Uterus (tissue), 4 donors: ENCODE results near the gene TWNK. TPM values are rescaled to one million over a fixed set of nuclear protein-coding genes. Genes with fewer than 3 reads are reported as not detected.

ENCODE experiments used
- DNase-seq, 2 donors: peaks; one replicate each; pipeline ENCODE4 v3.0.0-alpha.2; 2019 to 2020
- H3K27ac ChIP-seq, 2 donors: fragments of 200-600 bp; sonication (generic); 1 replicate in 1 of 2; 2 replicates in 1 of 2; pipeline ENCODE4 v1.5.1; 2016 to 2018
- H3K27me3 ChIP-seq, 2 donors: fragments of 200-600 bp; sonication (generic); one replicate each; pipeline ENCODE4 v1.5.1; 2018 to 2019; ENCODE audit warnings: control low read depth in 1 of 2
- H3K36me3 ChIP-seq, 2 donors: fragments of 200-600 bp; sonication (generic); one replicate each; pipeline ENCODE4 v1.5.1; 2019; ENCODE audit warnings: control low read depth in 1 of 2
- H3K4me1 ChIP-seq, 2 donors: fragments of 200-600 bp; sonication (generic); one replicate each; pipeline ENCODE4 v1.5.1; 2018 to 2019; ENCODE audit warnings: control low read depth in 1 of 2
- H3K4me3 ChIP-seq, 2 donors: fragments of 200-600 bp; sonication (generic); 1 replicate in 1 of 2; 2 replicates in 1 of 2; pipeline ENCODE4 v1.5.1; 2018 to 2019; ENCODE audit warnings: mild to moderate bottlenecking in 1 of 2
- H3K9me3 ChIP-seq, 2 donors: fragments of 200-600 bp; sonication (generic); one replicate each; pipeline ENCODE4 v1.5.1; 2019; ENCODE audit warnings: control low read depth in 1 of 2
- CTCF ChIP-seq, 4 experiments: fragments of 200-600 bp in 2 of 4; fragments of 450-650 bp in 2 of 4; sonication (generic) in 2 of 4; IDR thresholded peaks; one replicate each; pipeline ENCODE4 v1.5.1; 2016 to 2019; ENCODE audit warnings: antibody characterized with exemption in 4 of 4, mild to moderate bottlenecking in 2 of 4, moderate library complexity in 1 of 4
- POLR2A ChIP-seq, 2 donors: fragments of 450-650 bp; IDR thresholded peaks; one replicate each; pipeline ENCODE4 v1.6.1; 2016; ENCODE audit warnings: antibody characterized with exemption in 2 of 2, mild to moderate bottlenecking in 1 of 2, moderate library complexity in 1 of 2
- intact Hi-C: fragments of 100-400 bp; cut with DNase I; formaldehyde crosslinking; loops from one replicate; pipeline ENCODE4 v1.15.1; 2023; ENCODE audit warnings: low total_unique reads
- total RNA-seq, 4 donors: library from RNA; depleted of rRNA in 3 of 4; stranded (reverse); fragments of >200 nt in 3 of 4; gene quantifications; one replicate each; pipeline versions ENCODE4 v1.1.0 to v1.2.4, GENCODE V29; 2014 to 2023
- donor health status: DM: yes; HTN: yes; CAD: no.

TWNK gene
- 10 to 100 TPM in 1 of 4 donors, 1 to 10 TPM in 2, under 1 TPM in 1; 0.51 to 11.8 (median 6.2) TPM for total RNA-seq

- Histone ChIP-seq H3K9me3 (no peaks in the 10 kb centered on the region), H3K36me3 (no peaks in the 10 kb centered on the region), H3K4me3 (peak within 1 kb of the TSS; percentile 87 to 88), H3K27me3 (no peaks in the 10 kb centered on the region), H3K4me1 (peaks cover 6 to 20% of the 10 kb centered on the region in 2 donors), H3K27ac (peak within 1 kb of the TSS; percentile 76 to 77)
- TF ChIP-seq POLR2A (IDR thresholded peaks at IDR 0.05) (peak; percentile 24 to 55), CTCF (IDR thresholded peaks at IDR 0.05) (no peak)
- peak; percentile 83 to 85 for DNase-seq
- intact Hi-C loops: no loop called here
These were observed at the start of gene TWNK, which contains the start of gene MRPL43 for GRCh38 chr10:100986952-100987684. TWNK (plus strand) TSS chr10:100987543; CDS start chr10:100988211, 668 bp downstream. MRPL43 (minus strand) TSS chr10:100987497; CDS start chr10:100987443, 54 bp downstream.

DNA sequence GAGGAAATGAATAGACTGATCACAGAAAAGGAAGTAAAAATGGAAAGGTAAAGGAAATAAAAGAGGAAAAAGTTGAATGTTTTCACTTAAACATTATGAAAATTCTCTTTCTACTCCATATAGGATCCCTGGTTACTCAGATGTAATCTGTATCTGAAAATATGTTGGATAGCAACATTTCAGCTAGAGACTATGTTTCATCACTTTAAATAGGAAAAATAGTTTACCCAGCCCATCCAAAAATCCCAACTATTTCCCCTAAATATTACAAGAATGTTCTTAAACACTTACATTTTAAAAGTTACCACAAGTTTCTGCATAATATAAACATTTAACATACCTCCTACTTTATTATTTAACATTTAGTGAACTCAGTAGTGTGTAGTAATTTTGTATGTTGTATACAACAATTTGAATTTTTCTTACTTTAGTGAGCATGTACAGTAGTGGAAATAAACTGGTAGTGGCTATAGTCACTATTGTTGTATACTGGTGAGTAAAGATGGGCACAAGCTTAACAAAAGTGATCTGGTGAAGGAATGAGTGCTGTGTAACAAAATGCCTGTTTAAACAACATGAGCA, 47.5 kb upstream of the TWNK start:
- H3K4me3 ChIP-seq: no peak overlapping the region
- intact Hi-C loops: no loop called here
- H3K36me3 ChIP-seq: no peaks in the 10 kb centered on the region
- H3K4me1 ChIP-seq: no peaks in the 10 kb centered on the region
- no peaks in the 10 kb centered on the region for H3K9me3 ChIP-seq
- DNase-seq: no peak
- no peak for TF ChIP-seq POLR2A (IDR thresholded peaks at IDR 0.05)
- no peak for TF ChIP-seq CTCF (IDR thresholded peaks at IDR 0.05)
- H3K27ac ChIP-seq: no peak overlapping the region
- no peaks in the 10 kb centered on the region for H3K27me3 ChIP-seq

DNA sequence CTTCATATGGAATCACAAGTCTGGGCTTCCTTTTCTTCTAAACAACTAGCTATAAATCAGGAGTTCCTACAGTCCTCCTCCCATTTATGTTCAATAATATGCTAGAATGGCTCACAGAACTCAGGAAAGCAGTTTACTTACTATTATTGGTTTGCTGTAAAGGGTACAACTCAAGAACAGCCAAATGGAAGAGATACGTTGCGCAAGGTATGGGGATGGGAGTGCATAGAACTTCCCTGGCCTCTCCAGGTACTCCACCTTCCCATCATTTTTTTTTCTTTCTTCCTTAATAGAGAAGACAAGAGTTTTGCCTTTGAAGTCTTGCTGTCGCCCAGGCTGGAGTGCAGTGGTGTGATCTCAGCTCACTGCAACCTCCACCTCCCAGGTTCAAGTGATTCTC, 45.1 kb upstream of the TWNK start:
- no peak for TF ChIP-seq POLR2A (IDR thresholded peaks at IDR 0.05)
- no peak for TF ChIP-seq CTCF (IDR thresholded peaks at IDR 0.05)
- no peak for DNase-seq
- H3K27ac ChIP-seq: no peak overlapping the region
- no peaks in the 10 kb centered on the region for H3K27me3 ChIP-seq
- no peaks in the 10 kb centered on the region for H3K9me3 ChIP-seq
- no peak overlapping the region for H3K4me3 ChIP-seq
- no peaks in the 10 kb centered on the region for H3K36me3 ChIP-seq
- H3K4me1 ChIP-seq: no peaks in the 10 kb centered on the region
- intact Hi-C loops: no loop called here

- H3K27me3 ChIP-seq: no peaks in the 10 kb centered on the region
- H3K27ac ChIP-seq: no peak overlapping the region
- no peaks in the 10 kb centered on the region for H3K36me3 ChIP-seq
- no peak overlapping the region for H3K4me3 ChIP-seq
- no peak for DNase-seq
- intact Hi-C loops: no loop called here
- TF ChIP-seq CTCF (IDR thresholded peaks at IDR 0.05): no peak
- no peak for TF ChIP-seq POLR2A (IDR thresholded peaks at IDR 0.05)
- no peaks in the 10 kb centered on the region for H3K4me1 ChIP-seq
- no peaks in the 10 kb centered on the region for H3K9me3 ChIP-seq
These were observed 43.8 kb upstream of the TWNK start for GRCh38 chr10:100943508-100943907.

- H3K4me1 ChIP-seq: no peaks in the 10 kb centered on the region
- TF ChIP-seq CTCF (IDR thresholded peaks at IDR 0.05) (no peak), POLR2A (IDR thresholded peaks at IDR 0.05) (no peak)
- intact Hi-C loops: no loop called here
- no peaks in the 10 kb centered on the region for H3K36me3 ChIP-seq
- no peak overlapping the region for H3K4me3 ChIP-seq
- H3K27ac ChIP-seq: no peak overlapping the region
- H3K27me3 ChIP-seq: no peaks in the 10 kb centered on the region
- H3K9me3 ChIP-seq: no peaks in the 10 kb centered on the region
- DNase-seq: no peak
These were observed 41.6 kb upstream of the TWNK start for GRCh38 chr10:100945754-100946153.
